ENCODE data around the gene TMEFF1. TPM values are rescaled to one million over a fixed set of nuclear protein-coding genes. Genes with fewer than 3 reads are reported as not detected.

Gene TMEFF1
- total and polyA plus RNA-seq, 2 experiments from 2014 or later: 0.34 to 0.43 TPM

- no peak overlapping the region for H3K4me3 ChIP-seq
- H3K9me2 ChIP-seq (ENCODE audit: insufficient read depth): no peaks in the 10 kb centered on the region
- no peak overlapping the region for H3K9ac ChIP-seq
- DNase-seq: no peak
- no peaks in the 10 kb centered on the region for H3K36me3 ChIP-seq (ENCODE audit: low read depth)
- in situ Hi-C loops (cut with MboI): no loop called here
- no peaks in the 10 kb centered on the region for H3K4me1 ChIP-seq (ENCODE audit: insufficient read depth)
- 96 to 100% methylated on average over 2 of the region's 2 CpGs for WGBS, 2 experiments (ENCODE audit: low coverage in 1 of 2, low lambda C conversion rate in 2 of 2, missing lambda C conversion rate in 2 of 2)
- no peak overlapping the region for H3K4me2 ChIP-seq (ENCODE audit: unreplicated experiment)
- H4K20me1 ChIP-seq (ENCODE audit: insufficient read depth): no peaks in the 10 kb centered on the region
- TF ChIP-seq EZH2phosphoT487 (IDR thresholded peaks at IDR 0.05; ENCODE audit: insufficient read depth, low read depth): no peak
- TF ChIP-seq EZH2 (IDR thresholded peaks at IDR 0.05; ENCODE audit: insufficient read depth, poor library complexity, severe bottlenecking): no peak
- no peaks in the 10 kb centered on the region for H3K9me3 ChIP-seq (ENCODE audit: low read depth)
- H3K79me2 ChIP-seq (ENCODE audit: insufficient read depth): no peaks in the 10 kb centered on the region
- H3F3A ChIP-seq (ENCODE audit: insufficient read depth): peaks cover 3% of the 10 kb centered on the region; the same call in 1 of the 2 replicates
- H2AFZ ChIP-seq: no peak overlapping the region
- H3K27ac ChIP-seq: no peak overlapping the region
- H3K27me3 ChIP-seq (replicated peaks; ENCODE audit: insufficient read depth): no peaks in the 10 kb centered on the region
These were observed 6.6 kb upstream of the TMEFF1 start for GRCh38 chr9:100466171-100466828.

- Histone ChIP-seq H3K79me2 (ENCODE audit: insufficient read depth) (no peaks in the 10 kb centered on the region), H3K4me3 (no peak overlapping the region), H3K4me2 (ENCODE audit: unreplicated experiment) (no peak overlapping the region), H3K27me3 (replicated peaks; ENCODE audit: insufficient read depth) (no peaks in the 10 kb centered on the region), H3K9ac (no peak overlapping the region), H3F3A (ENCODE audit: insufficient read depth) (peaks cover 5% of the 10 kb centered on the region; the same call in 1 of the 2 replicates), H3K27ac (no peak overlapping the region), H3K36me3 (ENCODE audit: low read depth) (no peaks in the 10 kb centered on the region), H4K20me1 (ENCODE audit: insufficient read depth) (no peaks in the 10 kb centered on the region), H3K9me3 (ENCODE audit: low read depth) (no peaks in the 10 kb centered on the region), H3K9me2 (ENCODE audit: insufficient read depth) (no peaks in the 10 kb centered on the region), H3K4me1 (ENCODE audit: insufficient read depth) (no peaks in the 10 kb centered on the region), H2AFZ (no peak overlapping the region)
- DNase-seq: no peak
- WGBS, 2 experiments (ENCODE audit: low coverage in 1 of 2, low lambda C conversion rate in 2 of 2, missing lambda C conversion rate in 2 of 2): 95 to 100% methylated on average over 1 of the region's 1 CpG
- in situ Hi-C loops (cut with MboI): no loop called here
- TF ChIP-seq EZH2 (IDR thresholded peaks at IDR 0.05; ENCODE audit: insufficient read depth, poor library complexity, severe bottlenecking) (no peak), EZH2phosphoT487 (IDR thresholded peaks at IDR 0.05; ENCODE audit: insufficient read depth, low read depth) (no peak)
These were observed 6.1 kb upstream of the TMEFF1 start for GRCh38 chr9:100466829-100467221.

- no peak for DNase-seq
- H3K9ac ChIP-seq: no peak overlapping the region
- 96 to 98% methylated on average over 5 to 6 of the region's 6 CpGs for WGBS, 2 experiments (ENCODE audit: low coverage in 1 of 2, low lambda C conversion rate in 2 of 2, missing lambda C conversion rate in 2 of 2)
These were observed 4.9 kb upstream of the TMEFF1 start for GRCh38 chr9:100468041-100468440.

GRCh38 chr9:100472268-100472667 is 681 bp upstream of the TMEFF1 start:
- Histone ChIP-seq H3K27ac (no peak overlapping the region), H3K9ac (no peak overlapping the region), H3K9me3 (ENCODE audit: low read depth) (no peaks in the 10 kb centered on the region), H3K4me1 (ENCODE audit: insufficient read depth) (0 out of 2 replicates have a peak, but pooled peaks cover 4% of the 10 kb centered on the region), H3K4me2 (ENCODE audit: unreplicated experiment) (no peak overlapping the region), H3K79me2 (ENCODE audit: insufficient read depth) (no peaks in the 10 kb centered on the region), H3K36me3 (ENCODE audit: low read depth) (no peaks in the 10 kb centered on the region), H2AFZ (peak overlapping the region; percentile 69; the same call in 1 of the 2 replicates), H4K20me1 (ENCODE audit: insufficient read depth) (no peaks in the 10 kb centered on the region), H3K9me2 (ENCODE audit: insufficient read depth) (no peaks in the 10 kb centered on the region), H3K27me3 (replicated peaks; ENCODE audit: insufficient read depth) (no peaks in the 10 kb centered on the region), H3F3A (ENCODE audit: insufficient read depth) (peaks cover 12% of the 10 kb centered on the region; the same call in 1 of the 2 replicates), H3K4me3 (peak overlapping the region; percentile 71)
- DNase-seq: no peak
- WGBS, 2 experiments (ENCODE audit: low coverage in 1 of 2, low lambda C conversion rate in 2 of 2, missing lambda C conversion rate in 2 of 2): 99 to 100% methylated on average over 3 of the region's 3 CpGs
- in situ Hi-C loops (cut with MboI): no loop called here
- TF ChIP-seq EZH2phosphoT487 (IDR thresholded peaks at IDR 0.05; ENCODE audit: insufficient read depth, low read depth) (no peak), EZH2 (IDR thresholded peaks at IDR 0.05; ENCODE audit: insufficient read depth, poor library complexity, severe bottlenecking) (no peak)

More at GRCh38 chr9:100468041-100468440, 4.9 kb upstream of the TMEFF1 start:
- no peaks in the 10 kb centered on the region for H4K20me1 ChIP-seq (ENCODE audit: insufficient read depth)
- no peaks in the 10 kb centered on the region for H3K4me1 ChIP-seq (ENCODE audit: insufficient read depth)
- H3F3A ChIP-seq (ENCODE audit: insufficient read depth): peaks cover 12% of the 10 kb centered on the region; the same call in 1 of the 2 replicates
- TF ChIP-seq EZH2phosphoT487 (IDR thresholded peaks at IDR 0.05; ENCODE audit: insufficient read depth, low read depth) (no peak), EZH2 (IDR thresholded peaks at IDR 0.05; ENCODE audit: insufficient read depth, poor library complexity, severe bottlenecking) (no peak)
- no peak overlapping the region for H2AFZ ChIP-seq
- H3K4me3 ChIP-seq: no peak overlapping the region
- H3K4me2 ChIP-seq (ENCODE audit: unreplicated experiment): no peak overlapping the region
- H3K9me2 ChIP-seq (ENCODE audit: insufficient read depth): no peaks in the 10 kb centered on the region
- H3K36me3 ChIP-seq (ENCODE audit: low read depth): no peaks in the 10 kb centered on the region
- no peak overlapping the region for H3K27ac ChIP-seq
- H3K27me3 ChIP-seq (replicated peaks; ENCODE audit: insufficient read depth): no peaks in the 10 kb centered on the region
- H3K9me3 ChIP-seq (ENCODE audit: low read depth): no peaks in the 10 kb centered on the region
- H3K79me2 ChIP-seq (ENCODE audit: insufficient read depth): no peaks in the 10 kb centered on the region
- in situ Hi-C loops (cut with MboI): no loop called here

Data from GM23248 (cell line).